Liver (tissue), 3 donors: ENCODE data around the gene AEN.

Experiments used
- EGR1 ChIP-seq, 2 donors: IDR thresholded peaks; 2 replicates each; pipeline ENCODE4 v1.6.1; 2016 to 2018; ENCODE audit warnings: antibody characterized with exemption in 2 of 2, low read depth in 2 of 2
- TF ChIP-seq, protein P1 (sequence below): fragments of 150-350 bp; IDR thresholded peaks from 2 replicates; pipeline ENCODE4 v1.5.1; 2017; ENCODE audit warnings: improper control_type of control experiment, low read depth, low read length; ENCODE audit not compliant: missing input control
- donor health status: healthy.
- donor health status: healthy.

DNA sequence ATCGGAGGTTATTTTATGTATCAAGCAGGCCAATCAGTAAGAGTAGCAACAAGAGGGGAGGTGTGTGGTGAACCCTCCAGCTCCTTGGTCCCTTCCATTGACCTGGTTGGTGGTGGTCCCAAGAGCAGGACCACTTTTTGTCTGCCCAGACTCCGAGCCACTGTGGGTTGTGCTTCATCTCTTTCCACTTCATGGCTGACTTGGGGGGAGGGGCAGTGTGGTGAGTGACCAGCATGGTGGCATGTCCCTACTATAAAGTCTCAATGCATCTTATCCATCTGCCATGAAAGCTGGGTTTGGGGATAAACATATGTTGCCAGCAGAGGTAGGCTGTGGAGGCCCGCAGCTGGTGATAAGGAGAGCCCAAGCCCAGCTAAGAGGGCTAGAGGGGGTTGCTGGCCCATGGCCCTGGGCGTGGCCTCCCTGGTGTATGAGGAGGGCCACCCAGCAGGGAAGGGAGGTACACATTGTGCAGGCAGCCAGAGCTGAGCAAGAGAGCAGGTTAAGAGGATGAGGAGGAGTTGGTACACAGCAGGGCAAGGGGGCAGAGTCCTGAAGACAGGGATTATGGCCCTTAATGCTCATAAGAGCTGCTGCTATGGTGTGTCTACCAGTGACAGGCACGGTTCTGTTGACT, 7.0 kb downstream of the AEN start:
- TF ChIP-seq, protein P1, sequence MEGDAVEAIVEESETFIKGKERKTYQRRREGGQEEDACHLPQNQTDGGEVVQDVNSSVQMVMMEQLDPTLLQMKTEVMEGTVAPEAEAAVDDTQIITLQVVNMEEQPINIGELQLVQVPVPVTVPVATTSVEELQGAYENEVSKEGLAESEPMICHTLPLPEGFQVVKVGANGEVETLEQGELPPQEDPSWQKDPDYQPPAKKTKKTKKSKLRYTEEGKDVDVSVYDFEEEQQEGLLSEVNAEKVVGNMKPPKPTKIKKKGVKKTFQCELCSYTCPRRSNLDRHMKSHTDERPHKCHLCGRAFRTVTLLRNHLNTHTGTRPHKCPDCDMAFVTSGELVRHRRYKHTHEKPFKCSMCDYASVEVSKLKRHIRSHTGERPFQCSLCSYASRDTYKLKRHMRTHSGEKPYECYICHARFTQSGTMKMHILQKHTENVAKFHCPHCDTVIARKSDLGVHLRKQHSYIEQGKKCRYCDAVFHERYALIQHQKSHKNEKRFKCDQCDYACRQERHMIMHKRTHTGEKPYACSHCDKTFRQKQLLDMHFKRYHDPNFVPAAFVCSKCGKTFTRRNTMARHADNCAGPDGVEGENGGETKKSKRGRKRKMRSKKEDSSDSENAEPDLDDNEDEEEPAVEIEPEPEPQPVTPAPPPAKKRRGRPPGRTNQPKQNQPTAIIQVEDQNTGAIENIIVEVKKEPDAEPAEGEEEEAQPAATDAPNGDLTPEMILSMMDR = no peak
- no peak for TF ChIP-seq EGR1 (IDR thresholded peaks at IDR 0.05; ENCODE audit: low read depth in 2 of 2)
